NCI-H1694 (cell line): ENCODE data around the gene GRIA2.
"Not testable (repeated sequence)": the region's sequence is repeated elsewhere in the genome, so short reads cannot be mapped to it uniquely, and the experiment has no call there.

ENCODE experiments used
- DNase-seq: peaks from one replicate; lab custom pipeline; 2025; lab: John Stamatoyannopoulos, UW

GRIA2 gene

GRCh38 chr4:157258165-157258564, 37.6 kb downstream of the GRIA2 start:
- not testable (repeated sequence) for DNase-seq

DNA sequence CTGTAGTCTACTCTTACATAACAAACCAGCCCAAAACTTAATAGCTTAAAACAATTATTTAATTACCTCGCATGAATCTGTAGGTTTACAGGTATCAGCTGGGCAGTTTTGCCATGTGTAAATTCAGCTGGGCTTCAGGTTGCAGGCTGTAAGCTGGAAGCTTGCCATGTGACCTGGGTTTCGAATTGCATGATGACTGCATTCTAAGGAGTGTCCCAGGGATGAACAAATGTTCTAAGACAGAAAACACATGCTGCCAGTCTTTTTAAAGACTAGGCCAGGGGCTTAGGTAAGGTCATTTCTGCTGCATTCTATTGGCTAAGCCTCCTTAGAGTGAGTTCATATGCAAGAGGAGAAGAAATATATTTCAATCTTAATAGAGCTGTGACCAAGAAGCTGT, 44.8 kb downstream of the GRIA2 start:
- no peak for DNase-seq

GRCh38 chr4:157270108-157270507, 49.6 kb downstream of the GRIA2 start:
- DNase-seq = no peak

GRCh38 chr4:157270552-157270951, 50.0 kb downstream of the GRIA2 start:
- DNase-seq = no peak

DNA sequence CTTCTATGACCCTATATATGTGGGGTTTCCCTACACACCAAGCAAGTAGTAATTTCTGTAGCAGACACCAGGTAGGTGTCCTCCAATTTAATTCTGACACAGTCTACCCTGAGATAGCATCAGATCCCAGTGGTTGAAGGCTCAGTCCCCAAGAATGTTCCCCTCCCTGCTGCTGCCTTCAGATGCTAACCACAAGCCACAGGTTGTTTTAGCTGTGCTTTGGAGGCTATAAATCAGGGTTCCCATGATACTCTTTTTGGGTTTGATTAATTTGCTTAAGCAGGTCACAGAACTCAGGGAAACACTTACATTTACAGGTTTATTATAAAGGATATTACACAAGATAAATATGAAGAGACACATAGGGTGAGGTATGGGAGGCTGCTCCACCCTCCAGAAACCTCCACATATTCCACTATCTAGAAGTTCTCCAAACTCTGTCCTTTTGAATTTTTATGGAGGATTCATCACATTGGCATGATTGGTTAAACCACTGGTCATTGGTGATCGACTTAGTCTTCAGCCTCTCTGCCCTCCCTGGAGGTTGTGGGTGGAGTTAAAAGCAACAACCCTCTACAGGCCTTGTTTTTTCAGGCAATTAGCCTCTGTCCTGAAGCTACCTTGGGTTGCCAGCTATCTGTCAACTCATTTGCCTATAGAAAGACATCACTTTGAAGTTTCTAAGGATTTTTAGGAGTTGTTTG, 50.8 kb downstream of the GRIA2 start:
- DNase-seq = no peak

GRCh38 chr4:157280673-157281072, 60.1 kb downstream of the GRIA2 start:
- no peak for DNase-seq

DNA sequence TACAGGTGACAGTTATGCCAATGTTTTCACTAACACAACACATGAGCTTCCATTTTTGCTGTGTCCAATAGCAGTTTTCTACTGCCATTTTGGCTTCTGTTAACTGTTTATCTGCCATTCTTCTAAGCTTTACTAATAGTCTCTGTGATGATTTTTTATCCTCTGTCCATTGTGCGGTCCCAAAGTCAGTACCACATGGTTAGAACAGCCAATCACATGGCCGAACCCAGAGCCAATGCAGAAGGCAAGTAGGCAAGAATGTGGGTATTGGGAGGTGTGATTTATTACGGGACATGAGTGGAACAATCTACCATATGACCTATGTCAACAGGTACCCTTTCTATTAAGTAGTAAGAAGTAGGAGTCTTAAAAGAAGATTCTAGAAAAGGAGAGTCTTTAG, 61.5 kb downstream of the GRIA2 start:
- no peak for DNase-seq

DNA sequence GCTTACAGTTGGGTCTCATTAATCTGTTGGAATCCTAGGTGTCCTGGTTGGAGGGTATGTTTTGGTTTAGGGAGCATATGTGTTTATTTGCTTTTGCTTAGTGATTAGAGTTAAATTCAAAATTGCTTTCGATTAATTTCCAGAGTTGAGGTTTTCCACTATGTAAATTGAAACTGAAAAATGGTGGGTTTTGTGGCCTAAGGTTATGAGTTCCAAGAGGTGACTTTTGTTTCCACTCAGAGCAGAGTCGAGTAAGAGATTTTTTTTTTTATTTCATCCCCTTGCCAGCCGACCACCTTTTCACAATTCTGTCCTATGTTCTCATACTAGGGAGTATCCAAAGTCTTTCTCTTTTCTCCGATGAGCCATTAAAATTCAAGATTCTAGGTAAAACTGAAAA, 66.9 kb downstream of the GRIA2 start:
- DNase-seq = no peak

DNA sequence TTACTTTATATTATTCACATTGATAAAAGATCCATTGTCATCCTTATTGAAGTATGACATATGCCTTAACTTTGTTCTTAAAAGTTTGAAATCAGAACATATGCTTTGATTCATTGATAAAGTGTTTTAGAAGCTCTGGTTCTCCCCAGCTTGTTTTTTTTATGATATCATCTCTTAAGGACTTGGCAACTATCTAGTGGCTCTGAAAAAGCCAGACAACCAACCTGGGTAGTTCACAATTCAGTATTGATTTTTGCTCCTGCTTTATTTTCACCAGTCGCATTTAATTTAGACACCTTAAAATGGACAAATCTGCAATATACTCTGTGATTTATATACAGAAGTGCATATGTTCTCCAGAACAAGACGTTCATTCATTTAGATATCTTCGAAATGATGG, 70.1 kb downstream of the GRIA2 start:
- no peak for DNase-seq

- DNase-seq = no peak
These were observed 70.5 kb downstream of the GRIA2 start for GRCh38 chr4:157291071-157291470.

DNA sequence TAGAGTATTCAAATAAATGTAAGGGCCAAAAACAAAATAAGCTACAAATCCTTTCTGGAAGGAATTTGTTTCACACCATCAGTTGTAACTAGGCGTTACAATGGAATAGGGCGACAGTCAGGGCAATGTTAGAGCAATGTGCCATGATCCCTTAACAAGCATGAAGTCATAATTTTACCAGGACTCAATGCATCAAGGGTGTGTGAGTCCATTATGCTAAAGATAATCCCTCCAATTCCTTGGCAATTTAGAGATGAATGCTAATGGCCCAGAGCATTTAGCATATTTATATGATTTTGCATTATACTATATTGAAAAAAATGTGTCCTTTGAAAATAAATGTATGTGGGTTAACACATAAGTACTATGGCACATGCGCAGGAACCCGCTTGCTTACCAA, 73.1 kb downstream of the GRIA2 start:
- DNase-seq = no peak

DNA sequence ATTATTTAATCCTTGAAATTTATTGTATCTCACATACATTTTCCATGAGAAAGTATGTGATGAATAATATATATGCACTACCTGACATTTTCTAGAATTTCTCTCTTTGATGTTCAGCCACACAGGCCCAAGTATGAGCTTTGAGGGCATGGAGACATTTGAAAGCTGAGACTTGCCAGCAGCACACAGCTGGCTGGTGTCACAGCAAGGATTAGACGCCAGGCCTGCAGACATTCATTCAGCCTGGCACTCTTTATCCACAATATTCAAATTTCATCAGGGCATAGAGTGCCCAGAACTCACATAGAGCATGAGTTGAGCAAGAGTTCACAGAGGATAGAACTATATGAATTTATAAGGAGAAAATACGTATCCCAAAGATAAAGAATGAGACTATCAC, 74.0 kb downstream of the GRIA2 start:
- no peak for DNase-seq

GRCh38 chr4:157300701-157301100, 80.2 kb downstream of the GRIA2 start:
- no peak for DNase-seq

DNA sequence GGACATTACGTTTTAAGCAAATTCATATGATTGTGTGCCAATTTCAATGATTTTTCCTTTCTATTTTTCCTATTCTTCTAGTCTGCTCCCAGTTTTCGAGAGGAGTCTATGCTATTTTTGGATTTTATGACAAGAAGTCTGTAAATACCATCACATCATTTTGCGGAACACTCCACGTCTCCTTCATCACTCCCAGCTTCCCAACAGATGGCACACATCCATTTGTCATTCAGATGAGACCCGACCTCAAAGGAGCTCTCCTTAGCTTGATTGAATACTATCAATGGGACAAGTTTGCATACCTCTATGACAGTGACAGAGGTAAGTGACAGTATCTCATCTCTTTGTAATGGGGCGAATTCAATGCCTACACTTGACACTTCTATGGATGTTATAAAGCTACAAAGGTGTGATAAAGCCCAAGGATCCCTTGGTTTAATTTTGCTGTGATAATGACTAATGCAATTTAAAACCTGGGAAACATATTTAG, 83.0 kb downstream of the GRIA2 start:
- DNase-seq = no peak

DNA sequence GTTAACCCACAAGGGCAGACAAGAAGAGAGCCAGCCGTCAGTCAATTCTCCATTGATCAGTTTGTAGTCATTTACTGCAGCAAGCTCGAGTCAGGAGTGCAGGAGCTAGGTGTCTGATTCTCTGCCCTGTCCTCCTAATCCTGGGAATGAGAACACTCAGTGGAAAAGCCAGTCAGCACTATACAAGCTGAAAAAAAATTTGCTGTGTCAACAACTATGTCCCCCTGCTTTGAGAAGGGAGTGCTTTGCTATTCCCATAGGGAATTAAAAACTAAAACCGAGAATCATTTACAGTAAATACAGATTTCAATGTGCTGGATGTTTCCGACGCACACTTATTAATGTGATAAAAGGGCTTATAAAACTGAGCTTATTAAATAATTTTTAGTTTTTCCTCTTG, 84.2 kb downstream of the GRIA2 start:
- no peak for DNase-seq

DNA sequence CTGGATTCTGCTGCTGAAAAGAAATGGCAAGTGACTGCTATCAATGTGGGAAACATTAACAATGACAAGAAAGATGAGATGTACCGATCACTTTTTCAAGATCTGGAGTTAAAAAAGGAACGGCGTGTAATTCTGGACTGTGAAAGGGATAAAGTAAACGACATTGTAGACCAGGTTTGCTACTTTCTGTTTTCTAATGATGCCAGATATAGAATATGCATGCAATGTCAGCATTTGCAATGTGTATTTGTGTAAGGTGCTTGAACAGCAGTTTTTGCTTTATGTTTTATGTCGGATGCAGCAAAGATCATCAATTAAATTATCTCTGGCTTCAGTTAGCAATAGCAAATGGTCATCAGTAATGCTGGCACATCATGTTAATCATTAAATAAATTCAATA, 92.2 kb downstream of the GRIA2 start:
- no peak for DNase-seq

GRCh38 chr4:157314906-157315305, 94.4 kb downstream of the GRIA2 start:
- DNase-seq = no peak

GRCh38 chr4:157315968-157316367, 95.4 kb downstream of the GRIA2 start:
- no peak for DNase-seq

DNA sequence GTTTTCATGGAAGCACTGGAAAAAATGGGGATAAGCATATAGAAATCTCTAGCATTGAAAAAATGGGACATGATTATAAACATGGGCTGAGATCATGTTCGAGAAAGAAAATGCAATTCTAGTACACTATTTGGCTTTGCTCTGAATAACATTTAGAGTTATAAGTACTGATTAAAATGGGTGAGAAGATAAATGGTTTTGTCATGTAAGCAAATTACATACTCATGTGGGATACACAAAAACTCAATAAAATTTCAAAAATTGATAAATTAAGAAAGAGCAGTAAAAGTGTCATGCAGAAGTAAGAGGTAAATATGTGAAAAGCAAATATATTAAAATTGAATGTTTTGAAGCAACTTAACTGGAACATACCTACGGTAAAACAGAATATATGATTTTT, 99.6 kb downstream of the GRIA2 start:
- no peak for DNase-seq

DNA sequence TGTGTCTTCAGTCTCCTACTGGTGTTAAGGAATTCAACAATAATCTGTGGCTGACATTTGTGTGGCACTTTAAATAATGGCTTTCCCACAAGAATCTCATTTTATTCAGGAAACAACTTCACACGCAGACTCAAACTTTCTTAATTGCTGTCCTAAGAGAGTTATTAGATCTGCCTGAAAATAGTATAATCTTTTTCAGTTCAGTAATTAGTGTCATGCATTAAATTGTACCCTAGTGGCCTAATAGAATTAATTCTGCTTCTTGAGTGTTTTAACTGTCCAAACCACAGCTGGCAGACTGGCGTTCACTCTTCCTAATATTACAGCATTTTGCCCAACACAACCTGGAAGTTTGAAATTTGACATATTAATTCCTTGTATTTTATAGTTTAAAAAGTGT, 107.1 kb downstream of the GRIA2 start:
- DNase-seq = no peak

GRCh38 chr4:157357887-157358286, 137.4 kb downstream of the GRIA2 start:
- no peak for DNase-seq

- no peak for DNase-seq
These were observed 137.9 kb downstream of the GRIA2 start for GRCh38 chr4:157358439-157358838.

GRCh38 chr4:157358851-157359250, 138.3 kb downstream of the GRIA2 start:
- DNase-seq = no peak

GRCh38 chr4:157363360-157363759, 142.8 kb downstream of the GRIA2 start:
- DNase-seq = no peak
